Thymus (tissue), 11 donors: ENCODE measurements around the gene IFI16. TPM values are rescaled to one million over a fixed set of nuclear protein-coding genes. Genes with fewer than 3 reads are reported as not detected.

Experiments
- DNase-seq, 9 donors: peaks; one replicate each; pipeline ENCODE4 v3.0.0-alpha.2; 2013; ENCODE audit warnings: low spot score in 9 of 9, low read depth in 6 of 9, missing footprints in 1 of 9
- H3K27ac ChIP-seq, 2 donors: one replicate each; pipeline ENCODE4 v1.5.1; 2013; ENCODE audit warnings: control low read depth in 1 of 2, low read depth in 1 of 2, low read length in 1 of 2, mild to moderate bottlenecking in 1 of 2, moderate library complexity in 1 of 2
- H3K27me3 ChIP-seq, 2 donors: one replicate each; pipeline ENCODE4 v1.5.1; 2013; ENCODE audit warnings: low read length in 1 of 2; ENCODE audit not compliant: control insufficient read depth in 2 of 2, insufficient read depth in 1 of 2
- H3K36me3 ChIP-seq, 2 donors: one replicate each; pipeline ENCODE4 v1.5.1; 2013; ENCODE audit warnings: low read length in 1 of 2, mild to moderate bottlenecking in 1 of 2, moderate library complexity in 1 of 2; ENCODE audit not compliant: control insufficient read depth in 2 of 2, insufficient read depth in 2 of 2
- H3K4me1 ChIP-seq, 2 donors: one replicate each; pipeline ENCODE4 v1.5.1; 2013; ENCODE audit warnings: low read length in 2 of 2; ENCODE audit not compliant: control insufficient read depth in 2 of 2, insufficient read depth in 2 of 2
- H3K4me3 ChIP-seq, 2 donors: one replicate each; pipeline ENCODE4 v1.5.1; 2013; ENCODE audit warnings: low read length in 2 of 2, control low read depth in 1 of 2, mild to moderate bottlenecking in 1 of 2
- H3K9me3 ChIP-seq, 2 donors: one replicate each; pipeline ENCODE4 v1.5.1; 2013; ENCODE audit warnings: low read length in 1 of 2, mild to moderate bottlenecking in 1 of 2; ENCODE audit not compliant: control insufficient read depth in 2 of 2, insufficient read depth in 1 of 2
- WGBS: extraction: QIAGEN DNeasy Blood & Tissue Kit; methylation state at CpG from one replicate; pipeline ENCODE4 v1.1.7; 2013; 5-methylcytosine and 5-hydroxymethylcytosine counted together
- polyA plus RNA-seq: library from polyadenylated mRNA; stranded (reverse); fragments of 200-250 nt; gene quantifications from one replicate; pipeline ENCODE4 v1.2.3, GENCODE V29; 2013
- total RNA-seq: library from RNA; stranded (reverse); fragments of 120-200 nt; gene quantifications from one replicate; pipeline ENCODE4 v1.2.4, GENCODE V29; 2013
- donor health status: healthy.

Gene IFI16
- total and polyA plus RNA-seq, 2 donors = 204 to 254 TPM

- no peaks in the 10 kb centered on the region for H3K27me3 ChIP-seq
- no peaks in the 10 kb centered on the region for H3K9me3 ChIP-seq
- no peak overlapping the region for H3K27ac ChIP-seq
- 98% methylated on average over 1 of the region's 1 CpG for WGBS
- H3K4me1 ChIP-seq = no peaks in the 10 kb centered on the region
- no peaks in the 10 kb centered on the region for H3K36me3 ChIP-seq
- no peak for DNase-seq
- H3K4me3 ChIP-seq = no peak overlapping the region
These were observed 69.8 kb downstream of the IFI16 start for GRCh38 chr1:159079525-159079924.

GRCh38 chr1:159081626-159082025 is 71.9 kb downstream of the IFI16 start:
- 96% methylated on average over 1 of the region's 1 CpG for WGBS

DNA sequence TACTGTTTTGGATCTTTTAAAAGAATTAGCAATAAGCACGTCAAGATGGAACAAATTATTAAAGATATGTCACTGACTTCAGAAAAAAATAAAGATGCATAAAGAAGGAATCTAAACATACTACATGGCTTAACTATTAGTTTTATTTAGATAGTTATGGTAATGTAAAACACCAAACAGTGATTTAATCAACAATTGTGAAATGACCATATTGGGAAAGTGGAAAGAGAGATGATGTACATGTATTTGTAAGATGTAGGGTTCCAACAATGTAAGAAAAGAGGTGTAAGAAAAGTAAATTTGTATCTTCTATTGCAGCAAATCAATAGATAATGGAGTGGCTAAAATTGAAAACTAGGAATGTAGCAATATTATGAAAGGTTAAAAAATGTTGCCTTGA is 73.3 kb downstream of the IFI16 start:
- no peak for DNase-seq
- Histone ChIP-seq H3K27me3 (no peaks in the 10 kb centered on the region), H3K4me3 (no peak overlapping the region), H3K27ac (no peak overlapping the region), H3K36me3 (no peaks in the 10 kb centered on the region), H3K9me3 (no peaks in the 10 kb centered on the region), H3K4me1 (no peaks in the 10 kb centered on the region)
- 98% methylated on average over 1 of the region's 1 CpG for whole genome bisulfite sequencing

More at GRCh38 chr1:159081626-159082025, 71.9 kb downstream of the IFI16 start:
- H3K4me3 ChIP-seq = no peak overlapping the region
- no peaks in the 10 kb centered on the region for H3K9me3 ChIP-seq
- no peak for DNase-seq
- no peaks in the 10 kb centered on the region for H3K27me3 ChIP-seq
- no peaks in the 10 kb centered on the region for H3K36me3 ChIP-seq
- H3K4me1 ChIP-seq = no peaks in the 10 kb centered on the region
- no peak overlapping the region for H3K27ac ChIP-seq

GRCh38 chr1:159084152-159084551 is 74.4 kb downstream of the IFI16 start:
- 74% methylated on average over 3 of the region's 3 CpGs for WGBS
- no peak for DNase-seq
- Histone ChIP-seq H3K27ac (no peak overlapping the region), H3K9me3 (no peaks in the 10 kb centered on the region), H3K4me1 (no peaks in the 10 kb centered on the region), H3K4me3 (no peak overlapping the region), H3K27me3 (no peaks in the 10 kb centered on the region), H3K36me3 (no peaks in the 10 kb centered on the region)

DNA sequence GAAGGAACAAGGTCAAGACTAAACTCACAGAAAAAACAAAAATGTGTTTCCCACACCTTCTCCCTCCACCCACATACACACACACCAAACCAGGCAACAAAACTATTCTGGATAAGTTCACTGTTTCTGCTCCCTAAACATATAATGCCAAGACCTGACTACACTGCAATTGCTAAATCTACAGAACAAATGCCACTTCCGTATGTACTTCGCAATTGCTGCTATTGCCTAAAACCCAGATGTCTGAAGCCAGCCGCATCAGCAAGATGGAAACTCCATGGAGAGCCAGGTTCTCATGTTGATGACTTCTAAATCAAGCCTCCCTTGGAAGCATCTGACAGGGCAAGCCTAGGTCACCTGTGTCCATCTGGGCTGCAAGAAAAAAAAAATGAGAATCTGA is 75.2 kb downstream of the IFI16 start:
- Histone ChIP-seq H3K4me3 (no peak overlapping the region), H3K27me3 (no peaks in the 10 kb centered on the region), H3K36me3 (no peaks in the 10 kb centered on the region), H3K9me3 (no peaks in the 10 kb centered on the region), H3K4me1 (no peaks in the 10 kb centered on the region), H3K27ac (no peak overlapping the region)
- DNase-seq = no peak
- WGBS = over 99% methylated on average over 3 of the region's 3 CpGs

GRCh38 chr1:159088050-159088449 is 78.3 kb downstream of the IFI16 start:
- no peaks in the 10 kb centered on the region for H3K36me3 ChIP-seq
- H3K4me3 ChIP-seq = no peak overlapping the region
- no peaks in the 10 kb centered on the region for H3K4me1 ChIP-seq
- 17% methylated on average over 2 of the region's 2 CpGs for WGBS
- H3K27me3 ChIP-seq = no peaks in the 10 kb centered on the region
- no peaks in the 10 kb centered on the region for H3K9me3 ChIP-seq
- no peak overlapping the region for H3K27ac ChIP-seq
- DNase-seq = no peak

DNA sequence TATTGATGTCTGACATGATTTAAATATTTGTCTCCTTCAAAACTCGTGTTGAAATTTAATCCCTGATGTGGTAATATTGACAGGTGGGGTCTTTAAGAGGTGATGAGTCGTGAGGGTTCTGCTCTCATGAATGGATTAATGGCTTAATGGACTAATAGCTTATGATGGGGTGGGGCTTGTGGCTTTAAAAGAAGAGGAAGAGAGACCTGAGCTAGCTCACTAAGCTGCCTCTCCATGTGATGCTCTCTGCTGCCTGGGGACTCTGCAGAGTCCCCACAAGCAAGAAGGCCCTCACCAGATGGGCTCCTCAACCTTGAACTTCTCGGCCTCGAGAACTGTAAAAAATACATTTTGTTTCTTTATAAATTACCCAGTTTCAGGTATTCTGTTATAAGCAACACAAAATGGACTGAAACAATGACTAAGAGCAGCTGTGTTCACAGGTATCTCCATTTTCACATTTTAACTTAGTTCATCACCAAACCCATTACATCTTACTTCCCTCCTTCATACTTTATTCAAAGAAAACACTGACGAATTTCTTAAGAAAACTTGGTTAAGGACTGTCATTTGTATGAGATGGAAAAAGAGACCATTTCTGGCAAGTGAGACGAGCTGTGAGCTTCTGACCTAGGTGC is 79.0 kb downstream of the IFI16 start:
- H3K4me1 ChIP-seq = no peaks in the 10 kb centered on the region
- 89% methylated on average over 6 of the region's 6 CpGs for whole genome bisulfite sequencing

GRCh38 chr1:159089184-159089791 is 79.6 kb downstream of the IFI16 start:
- Histone ChIP-seq H3K4me1 (no peaks in the 10 kb centered on the region), H3K36me3 (no peaks in the 10 kb centered on the region), H3K27ac (no peak overlapping the region), H3K9me3 (no peaks in the 10 kb centered on the region), H3K4me3 (no peak overlapping the region), H3K27me3 (no peaks in the 10 kb centered on the region)
- peak in 4 of 9 donors; percentile 32 to 49 (median 42) for DNase-seq
- WGBS = 98% methylated on average over 4 of the region's 4 CpGs

More for the DNA sequence above, 79.0 kb downstream of the IFI16 start:
- H3K9me3 ChIP-seq = no peaks in the 10 kb centered on the region
- no peaks in the 10 kb centered on the region for H3K27me3 ChIP-seq
- DNase-seq = no peak
- H3K4me3 ChIP-seq = no peak overlapping the region
- H3K27ac ChIP-seq = no peak overlapping the region
- H3K36me3 ChIP-seq = no peaks in the 10 kb centered on the region

DNA sequence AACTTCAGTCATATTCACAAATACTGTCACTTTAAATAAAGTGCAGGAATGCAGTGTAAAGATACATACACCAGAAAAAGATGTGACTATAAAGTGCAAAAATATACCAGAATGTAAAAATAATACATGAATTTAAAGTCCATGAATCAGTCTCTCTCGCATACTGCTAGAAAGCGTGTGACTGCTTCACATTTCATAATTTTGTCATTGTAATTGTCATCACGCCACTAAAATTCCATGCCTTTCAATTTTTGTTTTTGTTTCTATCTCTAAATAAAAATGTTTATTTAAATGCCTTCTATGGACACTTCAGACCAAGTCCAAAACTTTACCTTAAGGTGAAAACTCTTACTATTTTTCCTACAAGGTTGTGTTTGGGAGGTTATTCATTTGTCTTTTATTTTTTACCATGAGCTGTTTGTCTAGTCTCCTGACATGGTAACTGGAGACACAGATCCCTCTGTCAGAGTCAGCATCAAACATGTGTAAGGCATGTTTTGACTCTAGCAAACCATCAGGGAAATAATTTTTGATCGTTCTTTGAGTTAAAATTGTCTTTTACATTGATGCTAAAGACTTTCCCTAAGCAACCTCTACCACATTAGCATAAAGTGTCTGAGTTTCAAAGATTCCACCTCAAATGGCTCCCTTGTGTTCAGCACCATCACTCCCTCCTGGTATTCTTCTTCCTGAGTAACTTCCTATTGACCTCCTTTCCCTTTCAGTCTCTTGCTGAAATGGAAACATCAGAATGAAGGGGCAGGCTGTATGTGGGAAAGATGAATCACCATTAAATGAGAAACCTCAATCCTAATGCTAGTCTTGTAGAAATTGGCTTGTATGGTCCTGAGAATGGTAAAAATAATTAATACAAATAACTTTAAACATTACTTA is 80.8 kb downstream of the IFI16 start:
- 95% methylated on average over 4 of the region's 4 CpGs for WGBS
- no peaks in the 10 kb centered on the region for H3K9me3 ChIP-seq
- no peak overlapping the region for H3K4me3 ChIP-seq
- no peaks in the 10 kb centered on the region for H3K27me3 ChIP-seq
- no peak for DNase-seq
- H3K36me3 ChIP-seq = no peaks in the 10 kb centered on the region
- no peak overlapping the region for H3K27ac ChIP-seq
- no peaks in the 10 kb centered on the region for H3K4me1 ChIP-seq
